Measurements from ENCODE around the gene SLC25A22.

The SLC25A22 gene

DNA sequence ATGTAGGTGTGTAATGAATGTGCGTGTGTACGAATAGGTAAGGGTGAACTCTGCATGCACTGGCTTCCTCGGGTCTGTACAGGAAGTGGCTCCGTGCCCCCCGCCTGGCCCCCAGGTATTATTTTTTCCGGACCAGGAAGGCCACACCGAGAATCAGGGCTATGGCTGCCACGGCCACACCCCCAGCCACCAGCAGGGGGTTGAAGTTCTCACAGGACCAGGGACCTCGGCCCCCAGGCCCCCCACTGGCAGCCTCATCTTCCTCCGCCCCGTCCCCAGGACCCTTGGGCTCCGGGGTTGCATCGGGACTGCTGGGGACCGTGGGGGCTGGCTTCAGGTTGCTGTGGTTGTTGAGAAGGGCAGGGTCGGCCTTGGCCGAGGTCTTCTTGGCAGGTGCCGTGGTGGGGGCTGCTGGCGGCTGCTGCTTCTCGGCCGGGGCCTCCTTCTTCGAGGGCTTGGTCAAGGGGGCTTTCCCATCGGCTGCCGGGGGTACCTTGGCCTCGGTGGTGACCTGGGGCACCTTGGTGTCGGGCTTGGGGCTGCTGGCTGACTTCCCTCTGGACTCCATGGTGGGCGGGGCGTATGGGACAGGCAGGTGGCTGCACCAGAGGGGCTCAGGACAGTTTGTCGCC lies 10.0 kb downstream of the SLC25A22 start:
- no peak for DNase-seq

DNA sequence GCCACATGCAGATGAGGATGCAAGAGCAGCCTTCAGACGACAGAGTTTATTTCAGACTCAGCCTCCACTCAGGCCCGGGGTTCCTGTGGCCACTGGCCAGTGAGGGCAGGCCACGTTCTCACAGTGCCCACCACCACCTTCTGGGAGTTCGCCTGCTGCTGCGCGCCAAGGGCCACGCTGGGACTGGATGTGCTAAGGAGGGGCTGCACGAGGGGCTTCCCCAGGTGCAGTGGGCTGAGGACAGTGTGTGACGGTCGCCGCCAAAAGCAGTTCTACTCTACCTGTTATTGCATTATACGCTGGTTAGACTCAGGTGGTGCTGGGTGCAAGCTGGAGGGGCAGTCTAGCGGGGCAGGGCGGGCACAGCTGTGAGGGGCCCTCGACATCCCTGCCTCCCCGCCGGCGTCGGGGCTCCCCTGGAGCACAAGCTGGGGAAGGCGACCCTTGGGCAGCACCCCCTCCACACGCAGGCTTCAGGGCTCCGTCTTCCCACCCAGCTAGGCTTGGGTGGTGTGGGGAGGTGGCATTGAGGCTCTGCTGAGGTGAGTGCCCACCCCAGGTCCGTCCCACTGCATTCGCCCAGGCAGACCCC lies 10.9 kb downstream of the SLC25A22 start:
- no peak for DNase-seq

- DNase-seq = no peak
Measured at GRCh38 chr11:786235-787083, 11.6 kb downstream of the SLC25A22 start.

GRCh38 chr11:783581-784015 lies 14.5 kb downstream of the SLC25A22 start:
- no peak for DNase-seq

GRCh38 chr11:782264-783174 lies 15.6 kb downstream of the SLC25A22 start:
- DNase-seq = no peak

DNA sequence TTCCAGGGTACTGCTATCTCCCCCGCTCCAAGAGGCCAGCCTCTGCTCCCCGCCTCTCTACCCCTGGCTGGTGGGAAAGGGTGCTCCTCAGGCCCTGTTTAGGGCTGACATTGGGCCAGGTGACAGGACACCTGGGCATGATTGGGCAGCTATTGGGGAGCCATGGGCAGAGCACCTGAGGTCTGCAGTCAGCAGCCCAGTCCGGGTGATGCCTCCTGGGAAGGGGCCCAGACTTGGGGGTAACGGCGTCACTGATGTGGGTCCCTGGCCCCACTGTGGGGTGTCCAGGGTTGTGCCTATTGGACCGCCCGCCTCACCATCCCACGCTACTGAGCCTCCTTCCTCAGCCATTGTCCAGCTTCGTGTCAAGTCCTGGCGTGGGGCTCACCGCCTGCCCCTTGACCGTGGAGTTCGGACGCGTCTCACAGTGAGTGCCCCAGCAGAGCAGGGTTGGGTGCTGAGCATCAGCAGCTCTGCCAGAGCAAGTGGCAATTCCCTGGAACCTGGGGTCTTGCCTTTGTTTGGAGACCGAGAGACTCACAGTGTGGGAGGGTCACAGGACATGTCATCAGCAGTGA lies 18.0 kb downstream of the SLC25A22 start:
- DNase-seq = no peak

DNA sequence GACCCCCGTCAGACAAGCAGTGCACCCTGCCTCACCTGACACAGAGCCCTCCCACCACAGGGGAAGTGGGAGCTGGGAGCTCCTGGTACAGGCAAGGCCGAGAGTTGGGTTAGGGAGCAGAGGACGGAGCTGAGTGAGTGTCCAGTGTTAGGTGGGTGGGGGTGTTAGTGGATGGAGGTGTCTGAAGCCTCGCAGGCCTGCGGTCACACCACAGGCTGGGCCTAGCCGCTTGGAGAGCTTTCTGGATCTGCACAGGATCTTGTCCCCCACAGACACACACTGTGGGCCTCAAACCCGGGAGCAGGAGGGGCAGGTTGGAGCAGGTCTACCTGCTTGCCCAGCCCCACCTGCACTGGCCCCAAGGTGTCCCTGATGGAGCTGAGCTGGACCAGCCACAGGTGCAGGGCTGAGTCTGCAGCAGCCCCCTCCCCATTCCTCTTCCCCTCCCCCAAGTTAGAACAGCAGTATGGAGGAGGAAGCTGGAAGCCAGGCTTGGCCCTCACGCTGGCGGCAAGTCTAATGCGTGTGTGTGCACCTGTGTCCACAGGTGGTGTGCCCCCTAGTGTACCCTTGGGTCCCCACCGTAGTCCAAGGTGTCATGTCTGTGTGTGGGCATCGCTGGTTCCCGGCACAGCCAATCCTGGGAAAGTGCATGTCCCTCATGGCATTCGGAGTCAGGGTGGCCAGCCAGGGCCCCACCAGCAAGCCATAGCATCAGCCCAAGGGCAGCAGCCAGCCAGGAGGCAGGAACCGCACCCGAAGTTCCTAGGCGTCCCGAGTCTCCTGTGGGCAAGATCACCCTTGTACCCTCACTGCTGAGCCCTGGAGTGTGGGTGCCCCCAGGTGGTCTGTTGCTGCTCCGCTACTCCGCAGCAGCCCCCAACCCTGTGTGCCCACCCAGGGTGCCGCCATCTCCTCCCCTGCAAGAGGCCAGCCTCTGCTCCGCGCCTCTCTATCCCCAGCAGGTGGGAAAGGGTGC lies 18.8 kb downstream of the SLC25A22 start:
- DNase-seq = no peak

DNA sequence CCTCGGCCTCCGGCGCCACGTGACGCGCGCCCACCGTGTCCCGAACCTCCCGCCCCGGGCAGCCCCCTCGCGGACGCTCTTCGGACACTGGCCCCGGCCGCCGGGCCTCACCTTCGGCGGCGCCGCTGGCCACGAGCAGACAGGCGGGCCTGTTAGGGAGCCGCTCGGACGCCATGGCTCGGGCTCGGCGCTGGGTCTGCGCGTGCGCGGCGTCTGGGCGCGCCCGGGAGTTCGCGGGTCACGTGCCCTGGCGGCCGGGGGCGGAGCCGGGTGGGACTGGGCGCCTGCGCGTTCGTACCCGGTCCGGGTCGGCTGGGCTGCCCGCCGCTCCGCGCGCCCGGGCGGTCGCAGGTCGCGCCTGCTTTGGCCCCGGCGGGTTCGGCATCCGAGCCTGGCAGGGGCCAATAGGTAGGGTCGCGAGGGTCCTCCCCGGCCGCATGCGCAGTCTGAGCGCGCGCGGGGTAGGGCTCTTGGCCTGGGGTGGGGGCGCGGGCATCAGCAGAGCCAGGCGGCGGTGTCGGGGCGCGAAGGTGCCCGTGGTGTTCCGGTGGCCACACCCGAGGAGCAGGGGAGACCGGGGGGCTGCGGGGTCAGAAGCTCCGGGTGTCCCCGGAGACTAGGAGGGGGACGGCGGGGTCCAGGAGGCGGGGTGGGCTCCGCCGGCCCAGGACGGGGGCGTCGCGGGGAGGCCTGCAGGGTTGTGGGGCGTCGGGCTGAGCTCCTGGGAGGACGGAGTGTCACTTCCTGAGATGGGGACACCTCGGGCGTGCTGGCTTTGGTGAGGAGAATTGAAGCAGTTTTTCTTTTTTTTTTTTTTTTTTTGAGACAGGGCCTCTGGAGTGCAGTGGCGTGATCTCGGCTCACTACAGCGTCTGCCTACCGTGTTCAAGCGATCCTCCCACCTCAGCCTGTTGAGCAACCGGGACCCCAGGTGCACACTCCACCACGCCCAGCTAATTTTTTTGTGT lies 20.5 kb downstream of the SLC25A22 start, which contains the start of gene GATD1:
Gene GATD1, minus strand, starts transcription at position 200 of the 968 bp plus-strand sequence. Its CDS starts 25 bp downstream, at position 175.
- peak; percentile 98 for DNase-seq

- no peak for DNase-seq
Measured at GRCh38 chr11:776561-777287, 21.4 kb downstream of the SLC25A22 start.

DNA sequence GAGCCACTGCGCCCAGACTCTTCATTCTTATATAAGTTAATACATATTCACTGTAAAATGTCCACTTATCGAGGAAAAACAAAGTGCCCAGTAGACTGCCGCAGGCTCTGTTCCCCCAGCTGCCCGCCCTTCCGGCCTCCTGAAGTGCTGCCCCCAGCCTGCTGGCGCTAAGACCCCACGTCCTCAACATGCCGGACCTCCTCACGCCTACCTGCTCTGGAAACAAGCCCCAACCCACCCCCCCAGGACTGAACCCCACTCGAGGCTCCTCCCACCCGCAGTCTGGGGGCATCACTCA lies 21.9 kb downstream of the SLC25A22 start:
- no peak for DNase-seq

DNA sequence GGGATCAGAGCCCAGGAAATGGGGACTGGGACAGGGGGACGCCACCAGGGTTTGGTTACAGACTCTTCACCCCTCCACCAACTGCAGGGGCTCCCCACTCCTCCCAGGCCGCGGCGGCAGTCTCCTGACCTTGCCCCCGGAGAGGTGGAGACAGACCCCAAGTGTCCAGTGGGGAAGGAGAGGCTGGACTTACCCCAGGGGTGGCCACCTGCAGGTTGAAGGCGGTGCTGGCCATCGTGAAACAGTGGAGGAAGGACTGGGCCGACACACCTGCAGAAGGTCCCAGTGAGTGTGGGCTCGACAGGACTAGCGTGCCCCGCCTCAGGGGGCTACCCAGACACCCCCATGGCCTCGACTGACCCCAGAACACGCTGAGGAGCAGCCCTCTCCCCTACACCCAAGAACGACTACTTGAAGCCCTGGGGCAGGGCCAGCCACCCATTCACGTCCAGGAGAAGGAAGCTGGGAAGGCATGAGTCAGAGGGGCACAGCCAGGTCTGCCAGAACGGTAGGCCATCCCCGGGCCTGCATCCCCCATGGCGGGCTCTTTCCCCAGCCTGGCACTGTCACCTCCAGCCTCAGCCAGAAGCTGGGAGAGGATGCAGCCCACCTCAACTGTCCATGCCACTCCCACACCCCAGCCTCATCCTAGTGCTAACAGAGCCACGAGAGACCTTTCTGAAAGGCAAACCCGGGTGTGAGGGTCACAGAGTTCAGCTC lies 23.0 kb downstream of the SLC25A22 start:
- DNase-seq = no peak

DNA sequence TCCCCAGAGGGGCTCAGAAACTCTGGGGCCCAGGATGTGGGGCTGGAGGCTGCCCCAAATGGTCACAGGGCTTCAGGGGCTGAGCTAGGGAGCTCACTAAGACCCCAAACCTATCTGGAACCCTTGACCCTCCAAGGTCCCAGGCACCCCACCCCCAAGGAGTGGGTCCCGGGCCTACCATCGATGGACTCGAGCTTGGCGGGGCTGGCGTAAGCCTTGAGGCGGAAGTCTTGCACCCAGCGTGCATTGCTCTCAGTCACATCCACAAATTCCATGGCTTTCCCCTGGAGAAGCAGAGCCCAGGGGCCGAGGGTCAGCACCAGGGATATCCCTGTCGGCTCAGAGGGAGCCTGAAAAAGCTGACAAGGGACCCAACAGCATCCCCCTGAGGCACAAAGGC lies 24.3 kb downstream of the SLC25A22 start:
- DNase-seq = no peak

DNA sequence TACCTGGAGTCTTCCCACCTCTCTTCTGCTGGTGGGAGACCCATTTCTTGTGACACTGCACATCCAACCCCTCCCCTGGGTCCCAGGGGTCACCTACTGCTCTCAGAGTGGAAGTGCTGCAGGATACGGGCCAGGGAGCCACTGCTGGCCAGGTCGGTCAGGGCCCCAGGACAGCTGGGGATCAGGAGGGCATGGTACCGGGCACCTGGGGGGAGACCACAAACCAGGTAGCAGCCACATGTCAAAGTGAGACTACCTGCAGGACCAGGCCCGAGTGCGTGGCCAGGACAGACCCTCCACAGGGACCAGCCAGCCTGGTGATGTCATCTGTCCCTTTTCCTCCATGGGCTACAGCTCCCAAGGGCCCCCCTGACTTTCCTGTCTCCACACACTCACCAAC lies 24.7 kb downstream of the SLC25A22 start:
- DNase-seq = no peak

- DNase-seq = no peak
Measured at GRCh38 chr11:772429-773390, 25.4 kb downstream of the SLC25A22 start.

GRCh38 chr11:771617-772204 lies 26.4 kb downstream of the SLC25A22 start:
- no peak for DNase-seq

- no peak for DNase-seq
Measured at GRCh38 chr11:770642-771616, 27.2 kb downstream of the SLC25A22 start.
